Left lung (tissue), 14 donors: Measurements from ENCODE around the gene FOXD1. TPM values are rescaled to one million over a fixed set of nuclear protein-coding genes. Genes with fewer than 3 reads are reported as not detected.

ENCODE experiments used
- ATAC-seq: fragments of 200-7000 bp; cut with Tn5 transposase; one replicate; pipeline ENCODE4 v1.9.1; 2020; ENCODE audit warnings: moderate library complexity
- DNase-seq, 4 donors: peaks; one replicate each; pipeline ENCODE4 v3.0.0-alpha.2; 2013 to 2020
- H3K27ac ChIP-seq, 2 donors: fragments of 200-600 bp; sonication (generic) in 1 of 2; one replicate each; pipeline versions ENCODE4 v1.5.0 to v1.8.0; 2020 to 2021
- H3K27me3 ChIP-seq, 2 donors: fragments of 200-600 bp; sonication (generic) in 1 of 2; one replicate each; pipeline versions ENCODE4 v1.5.0 to v1.8.0; 2020 to 2021
- H3K36me3 ChIP-seq, 2 donors: fragments of 200-600 bp; sonication (generic) in 1 of 2; one replicate each; pipeline versions ENCODE4 v1.5.0 to v1.8.0; 2020 to 2021
- H3K4me1 ChIP-seq, 2 donors: fragments of 200-600 bp; one replicate each; pipeline ENCODE4 v1.8.0; 2021
- H3K4me3 ChIP-seq, 2 donors: fragments of 200-600 bp; sonication (generic) in 1 of 2; one replicate each; pipeline versions ENCODE4 v1.5.0 to v1.8.0; 2020 to 2021; ENCODE audit warnings: mild to moderate bottlenecking in 1 of 2
- H3K9me3 ChIP-seq, 2 donors: fragments of 200-600 bp; sonication (generic) in 1 of 2; one replicate each; pipeline versions ENCODE4 v1.5.0 to v1.8.0; 2020 to 2021
- intact Hi-C, 2 donors: fragments of 100-400 bp; cut with DNase I; formaldehyde crosslinking; loops; one replicate each; pipeline versions ENCODE4 v1.11.2 to v1.14.2; 2022
- long read RNA-seq, 12 donors: library from polyadenylated mRNA in 2 of 12; unstranded in 2 of 12; transcript quantifications; one replicate each; pipeline ENCODE4 v2.0.0 and lab custom pipeline, GENCODE V29; 2019 to 2026
- polyA plus RNA-seq, 6 donors: library from polyadenylated mRNA; unstranded; fragments of 120-200 nt; gene quantifications; one replicate each; pipeline ENCODE4 v1.2.1, GENCODE V29; 2013; ENCODE audit not compliant: insufficient read length in 6 of 6
- total RNA-seq, 2 donors: library from RNA; stranded (reverse); fragmentation: NEBNext Ultra II Directional; extraction: Animal tissue kit (Norgen Biotek cat#: 25700); gene quantifications; one replicate each; pipeline ENCODE4 v1.2.1, GENCODE V29; 2021
- TF ChIP-seq, protein P1 (sequence below), 2 donors: fragments of 200-600 bp; sonication (generic) in 1 of 2; IDR thresholded peaks; one replicate each; pipeline versions ENCODE4 v1.5.0 to v1.8.0; 2021; ENCODE audit warnings: antibody characterized with exemption in 2 of 2
- donor health status: DM: no; HTN: yes; CAD: no.
- donor health status: DM: no; HTN: no; CAD: no.

The FOXD1 gene
- under 1 TPM; 0.10 to 0.29 TPM for total RNA-seq
- under 1 TPM in 2 of 6 donors, not detected in 4; 0.09 to 0.10 TPM for polyA plus RNA-seq
- long read RNA-seq, donor 1: 0 reads
- long read RNA-seq, donor 2: 0 reads
- long read RNA-seq, donor 3: 0 reads
- long read RNA-seq, donor 4: 0 reads
- long read RNA-seq, donor 5: 0 reads
- long read RNA-seq, donor 6: 0 reads
- long read RNA-seq, donor 7: 0 reads
- long read RNA-seq, donor 8: 0 reads
- long read RNA-seq, donor 9: 0 reads
- long read RNA-seq, donor 10: 0 reads
- long read RNA-seq, donor 11, transcript FOXD1-202 (1 exons, 2,272 nt): major isoform, 6 of 6 reads
- long read RNA-seq, donor 11, partial matches to known transcripts: 0 of 6 reads
- long read RNA-seq, donor 11, other reads (novel, unspliced or antisense): 0 of 6 reads
- long read RNA-seq, donor 12: 0 reads

DNA sequence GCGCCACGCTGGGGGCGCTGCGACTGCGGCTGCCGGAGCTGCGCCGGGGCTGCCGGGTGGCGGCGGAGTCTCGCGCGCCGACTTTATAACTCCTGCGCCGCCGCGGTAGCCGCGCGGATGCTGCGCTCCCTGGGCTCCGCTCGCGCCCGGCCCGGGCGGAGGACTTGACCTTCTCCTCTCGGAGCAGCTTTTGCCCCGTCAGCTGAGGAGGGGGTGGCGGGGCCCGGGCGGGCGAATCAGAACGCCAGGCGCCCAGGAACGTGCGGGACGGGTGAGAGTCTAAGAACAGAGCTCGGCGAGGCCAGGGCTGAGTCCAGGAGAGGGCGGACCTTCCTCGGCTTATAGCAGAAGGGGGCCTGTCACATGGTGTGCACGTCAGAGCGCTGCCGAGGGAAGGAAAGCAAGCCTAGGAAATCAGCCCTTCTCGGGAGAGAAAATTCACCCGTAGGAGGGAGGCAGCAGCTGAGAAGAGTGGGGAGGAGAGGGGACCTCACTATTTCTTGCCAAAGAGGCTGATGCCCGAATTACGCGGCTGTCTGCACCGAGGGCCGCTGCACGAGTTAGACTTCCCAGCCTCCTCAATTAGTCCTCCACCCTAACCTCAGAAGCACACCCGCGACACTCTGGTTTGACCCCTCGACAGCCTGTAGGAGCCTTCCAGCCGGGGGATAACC is at the start of gene FOXD1:
Gene FOXD1 (minus strand): TSS at position 315 of the 674 bp plus-strand sequence. CDS start 415 bp downstream, outside the sequence.
- Histone ChIP-seq H3K36me3 (no peaks in the 10 kb centered on the region), H3K4me3 (peak within 1 kb of the TSS; percentile 13 to 33), H3K4me1 (peaks cover 4 to 26% of the 10 kb centered on the region in 2 donors), H3K27me3 (peaks cover 88 to 96% of the 10 kb centered on the region in 2 donors), H3K9me3 (no peaks in the 10 kb centered on the region), H3K27ac (no peak within 1 kb of the TSS)
- intact Hi-C loops: loop anchor here in 1 of 2 donors (5.0 kb wide), 1 partner anchor 231 kb away; no protein-coding TSS in a partner anchor
- TF ChIP-seq, protein P1, sequence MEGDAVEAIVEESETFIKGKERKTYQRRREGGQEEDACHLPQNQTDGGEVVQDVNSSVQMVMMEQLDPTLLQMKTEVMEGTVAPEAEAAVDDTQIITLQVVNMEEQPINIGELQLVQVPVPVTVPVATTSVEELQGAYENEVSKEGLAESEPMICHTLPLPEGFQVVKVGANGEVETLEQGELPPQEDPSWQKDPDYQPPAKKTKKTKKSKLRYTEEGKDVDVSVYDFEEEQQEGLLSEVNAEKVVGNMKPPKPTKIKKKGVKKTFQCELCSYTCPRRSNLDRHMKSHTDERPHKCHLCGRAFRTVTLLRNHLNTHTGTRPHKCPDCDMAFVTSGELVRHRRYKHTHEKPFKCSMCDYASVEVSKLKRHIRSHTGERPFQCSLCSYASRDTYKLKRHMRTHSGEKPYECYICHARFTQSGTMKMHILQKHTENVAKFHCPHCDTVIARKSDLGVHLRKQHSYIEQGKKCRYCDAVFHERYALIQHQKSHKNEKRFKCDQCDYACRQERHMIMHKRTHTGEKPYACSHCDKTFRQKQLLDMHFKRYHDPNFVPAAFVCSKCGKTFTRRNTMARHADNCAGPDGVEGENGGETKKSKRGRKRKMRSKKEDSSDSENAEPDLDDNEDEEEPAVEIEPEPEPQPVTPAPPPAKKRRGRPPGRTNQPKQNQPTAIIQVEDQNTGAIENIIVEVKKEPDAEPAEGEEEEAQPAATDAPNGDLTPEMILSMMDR (IDR thresholded peaks at IDR 0.05): no peak
- DNase-seq (peak in 3 of 4 donors; percentile 55 to 83 (median 82)), ATAC-seq (peak; percentile 69)

DNA sequence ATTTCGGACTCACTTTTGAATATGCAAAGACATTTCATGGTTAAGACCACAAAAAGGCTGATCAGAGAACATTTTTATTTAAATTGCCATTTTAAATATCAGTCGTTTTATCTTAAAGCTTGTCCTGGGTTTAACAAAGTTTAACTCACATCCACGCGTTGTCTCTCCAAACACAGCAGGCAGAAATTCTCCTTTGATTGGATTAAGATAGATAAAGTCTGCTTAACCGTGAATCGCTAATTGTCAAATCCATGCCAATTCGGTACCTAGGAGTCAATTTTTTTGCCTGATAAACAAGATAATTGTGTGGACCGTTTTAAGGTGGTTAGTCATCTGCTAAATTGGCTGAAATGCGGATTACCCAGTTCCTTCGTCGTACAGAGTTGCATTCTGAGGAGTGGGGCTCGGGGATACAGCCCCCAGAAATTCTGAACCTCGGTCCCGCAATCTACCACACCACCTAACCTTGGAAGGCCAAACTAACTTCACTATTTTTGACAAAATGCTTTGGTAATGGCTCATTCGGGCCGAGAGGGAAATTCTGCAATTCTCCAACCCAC is 49.0 kb upstream of the FOXD1 start:
- ATAC-seq: no peak
- intact Hi-C loops: no loop called here

DNA sequence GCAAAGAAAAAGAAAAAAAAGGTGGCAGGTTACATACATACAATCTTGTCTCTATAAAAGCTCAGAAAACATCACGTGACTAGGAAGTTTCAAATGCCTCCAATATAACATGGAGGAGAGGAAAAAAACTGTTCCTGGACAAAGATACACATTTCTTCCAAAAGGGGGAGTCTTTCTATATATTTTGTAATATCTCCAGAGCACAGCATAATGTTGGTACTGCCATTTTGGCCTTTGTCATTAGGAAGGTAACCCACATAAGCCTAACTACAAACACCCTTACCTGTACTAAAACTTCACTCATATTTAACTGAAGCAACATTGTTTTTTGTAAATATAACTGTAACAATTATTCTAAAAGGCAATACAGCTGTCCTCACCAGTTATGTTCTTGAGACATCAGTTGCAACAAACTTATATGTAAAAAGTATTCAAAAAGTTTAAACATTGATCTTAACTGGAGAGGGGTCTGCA is 48.4 kb upstream of the FOXD1 start:
- TF ChIP-seq, protein P1 (IDR thresholded peaks at IDR 0.05): no peak

More for the DNA sequence above, 49.0 kb upstream of the FOXD1 start:
- Histone ChIP-seq H3K4me3 (peak overlapping the region; percentile 90 to 95), H3K27ac (peak overlapping the region; percentile 86 to 92), H3K9me3 (no peaks in the 10 kb centered on the region), H3K27me3 (peaks cover 0 to 23% of the 10 kb centered on the region in 2 donors), H3K4me1 (peaks cover 14 to 22% of the 10 kb centered on the region in 2 donors), H3K36me3 (peaks cover 0 to 16% of the 10 kb centered on the region in 2 donors)
- TF ChIP-seq, protein P1 (IDR thresholded peaks at IDR 0.05): no peak
- DNase-seq: peak in 1 of 4 donors; percentile 2

DNA sequence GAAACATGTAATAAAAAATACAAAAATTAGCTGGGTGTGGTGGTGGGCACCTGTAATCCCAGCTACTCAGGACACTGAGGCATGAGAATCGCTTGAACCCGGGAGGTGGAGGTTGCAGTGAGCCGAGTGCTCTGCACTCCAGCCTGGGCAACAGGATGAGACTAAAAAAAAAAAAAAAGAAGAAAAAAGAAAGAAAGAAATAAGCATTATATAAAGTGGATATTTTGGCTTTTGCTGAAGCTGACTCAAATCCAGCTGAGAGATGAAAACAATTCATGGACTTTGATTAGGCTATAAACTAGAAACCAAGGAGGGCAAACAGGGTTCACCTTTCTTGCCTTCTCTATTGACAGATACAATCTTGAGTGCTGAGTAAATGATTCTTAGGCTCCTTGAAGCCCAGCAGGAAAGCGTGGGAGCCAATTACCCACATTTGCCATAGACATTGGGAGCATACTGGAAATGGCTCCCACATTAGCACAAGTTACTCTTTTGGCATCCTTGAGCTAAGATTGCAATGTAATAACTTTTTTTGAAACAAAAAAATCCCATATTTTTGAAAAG is 47.3 kb upstream of the FOXD1 start:
- ATAC-seq (no peak), DNase-seq (no peak)
- H3K36me3 ChIP-seq: peaks cover 0 to under 1% of the 10 kb centered on the region in 2 donors
- no peaks in the 10 kb centered on the region for H3K9me3 ChIP-seq
- intact Hi-C loops: no loop called here
- peaks cover 14 to 18% of the 10 kb centered on the region in 2 donors for H3K4me1 ChIP-seq
- peaks cover 0 to 27% of the 10 kb centered on the region in 2 donors for H3K27me3 ChIP-seq
- TF ChIP-seq, protein P1 (IDR thresholded peaks at IDR 0.05): no peak
- no peak overlapping the region for H3K27ac ChIP-seq
- no peak overlapping the region for H3K4me3 ChIP-seq

More for the DNA sequence above, 48.4 kb upstream of the FOXD1 start:
- DNase-seq (peak in 2 of 4 donors; percentile 18 to 25), ATAC-seq (no peak)
- peaks cover 0 to 27% of the 10 kb centered on the region in 2 donors for H3K27me3 ChIP-seq
- H3K4me1 ChIP-seq: peaks cover 14 to 22% of the 10 kb centered on the region in 2 donors
- H3K9me3 ChIP-seq: no peaks in the 10 kb centered on the region
- no peak overlapping the region for H3K27ac ChIP-seq
- peaks cover 0 to 10% of the 10 kb centered on the region in 2 donors for H3K36me3 ChIP-seq
- no peak overlapping the region for H3K4me3 ChIP-seq
- intact Hi-C loops: no loop called here
